ENCODE measurements around the gene GHR. TPM values are rescaled to one million over a fixed set of nuclear protein-coding genes. Genes with fewer than 3 reads are reported as not detected.

The GHR gene
- total and polyA plus RNA-seq, 7 donors, result 0.46 to 22.8 (median 9.1) TPM

DNA sequence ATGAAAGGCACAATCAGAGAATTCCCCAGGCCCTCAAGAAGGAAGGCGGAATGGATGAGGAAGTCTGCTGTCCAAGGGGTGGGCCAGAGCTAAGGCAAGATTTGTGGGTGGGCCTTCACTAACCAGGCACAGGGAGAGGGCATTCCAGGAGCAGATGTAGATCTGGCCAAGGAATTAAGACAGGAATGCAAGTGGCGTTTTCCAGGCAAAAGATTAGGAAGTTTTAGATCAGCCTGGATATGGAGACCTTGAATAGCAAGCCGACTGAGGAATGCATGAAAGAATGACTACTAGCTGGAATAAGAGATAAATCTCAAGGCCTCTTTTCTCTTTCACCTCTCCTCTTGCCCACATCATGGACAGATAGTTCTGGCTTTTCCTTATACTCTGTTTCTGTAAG lies 68.5 kb downstream of the GHR start:
- no peak for DNase-seq
- H3K9me3 ChIP-seq, result no peaks in the 10 kb centered on the region
- TF ChIP-seq, protein P1, sequence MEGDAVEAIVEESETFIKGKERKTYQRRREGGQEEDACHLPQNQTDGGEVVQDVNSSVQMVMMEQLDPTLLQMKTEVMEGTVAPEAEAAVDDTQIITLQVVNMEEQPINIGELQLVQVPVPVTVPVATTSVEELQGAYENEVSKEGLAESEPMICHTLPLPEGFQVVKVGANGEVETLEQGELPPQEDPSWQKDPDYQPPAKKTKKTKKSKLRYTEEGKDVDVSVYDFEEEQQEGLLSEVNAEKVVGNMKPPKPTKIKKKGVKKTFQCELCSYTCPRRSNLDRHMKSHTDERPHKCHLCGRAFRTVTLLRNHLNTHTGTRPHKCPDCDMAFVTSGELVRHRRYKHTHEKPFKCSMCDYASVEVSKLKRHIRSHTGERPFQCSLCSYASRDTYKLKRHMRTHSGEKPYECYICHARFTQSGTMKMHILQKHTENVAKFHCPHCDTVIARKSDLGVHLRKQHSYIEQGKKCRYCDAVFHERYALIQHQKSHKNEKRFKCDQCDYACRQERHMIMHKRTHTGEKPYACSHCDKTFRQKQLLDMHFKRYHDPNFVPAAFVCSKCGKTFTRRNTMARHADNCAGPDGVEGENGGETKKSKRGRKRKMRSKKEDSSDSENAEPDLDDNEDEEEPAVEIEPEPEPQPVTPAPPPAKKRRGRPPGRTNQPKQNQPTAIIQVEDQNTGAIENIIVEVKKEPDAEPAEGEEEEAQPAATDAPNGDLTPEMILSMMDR (IDR thresholded peaks at IDR 0.05), result no peak
- no peak for TF ChIP-seq POLR2AphosphoS5 (IDR thresholded peaks at IDR 0.05)
- no peak for TF ChIP-seq POLR2A (IDR thresholded peaks at IDR 0.05)
- no peak for TF ChIP-seq EP300 (IDR thresholded peaks at IDR 0.05)
- no peaks in the 10 kb centered on the region for H3K36me3 ChIP-seq
- no peak overlapping the region for H3K4me3 ChIP-seq
- peaks cover 0 to 57% (median 50%) of the 10 kb centered on the region in 4 donors for H3K4me1 ChIP-seq
- WGBS, 2 donors, result 78 to 85% methylated on average over 3 of the region's 3 CpGs
- peak overlapping the region; percentile 21 to 56 (median 51) for H3K27ac ChIP-seq
- intact Hi-C loops (cut with DNase I), result loop anchor here (10.0 kb wide), 2 partner anchors 67 to 823 kb away; partner anchors contain the start of genes GHR and HMGCS1
- H3K27me3 ChIP-seq, result no peaks in the 10 kb centered on the region

DNA sequence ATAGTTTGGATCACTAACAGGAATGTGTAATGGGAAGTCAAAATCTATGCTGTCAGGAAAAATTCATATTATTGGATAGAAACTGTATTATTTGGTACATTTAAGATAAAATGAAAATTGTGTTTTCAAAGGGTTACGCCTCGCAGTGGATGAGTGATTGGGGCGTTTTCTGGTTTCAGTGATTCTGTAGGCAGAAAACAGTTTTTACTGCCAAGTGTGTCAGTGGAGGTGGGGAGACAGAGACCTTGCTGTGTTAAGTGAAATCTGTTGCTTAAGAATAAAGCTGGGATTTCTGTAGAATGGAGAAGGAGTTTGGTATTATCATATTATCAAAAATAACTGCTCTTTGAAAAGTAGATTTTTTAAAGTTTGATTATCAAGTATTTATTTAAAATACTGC lies 69.7 kb downstream of the GHR start:
- DNase-seq, result no peak
- Histone ChIP-seq H3K4me1 (peaks cover 0 to 59% (median 51%) of the 10 kb centered on the region in 4 donors), H3K27me3 (no peaks in the 10 kb centered on the region), H3K27ac (no peak overlapping the region), H3K36me3 (no peaks in the 10 kb centered on the region), H3K9me3 (no peaks in the 10 kb centered on the region), H3K4me3 (no peak overlapping the region)
- intact Hi-C loops (cut with DNase I), result loop anchor here (10.0 kb wide), 2 partner anchors 68 to 822 kb away; partner anchors contain the start of genes GHR and HMGCS1
- TF ChIP-seq, protein P1 (IDR thresholded peaks at IDR 0.05), result no peak
- TF ChIP-seq EP300 (IDR thresholded peaks at IDR 0.05) (no peak), POLR2A (IDR thresholded peaks at IDR 0.05) (no peak), POLR2AphosphoS5 (IDR thresholded peaks at IDR 0.05) (no peak)
- 90 to 91% methylated on average over 3 of the region's 3 CpGs for WGBS, 2 donors

DNA sequence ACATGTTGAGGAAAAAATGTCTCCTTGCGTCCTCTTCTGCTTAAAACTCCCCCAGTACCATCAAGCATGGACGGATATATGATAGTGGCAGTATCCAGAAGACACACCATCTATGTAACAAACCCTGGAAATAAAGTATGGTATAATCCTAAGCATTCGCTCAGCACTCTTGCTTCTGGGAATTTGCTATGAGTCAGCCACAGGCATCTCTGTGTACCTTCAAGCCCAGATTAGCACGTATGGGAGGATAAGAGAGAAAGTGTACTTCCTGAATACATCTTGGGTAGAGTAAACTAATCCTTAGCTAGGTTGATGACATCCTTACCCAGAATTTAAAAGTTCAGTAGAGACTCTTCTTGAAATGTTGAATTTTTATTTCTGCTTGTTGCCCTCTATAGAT lies 71.2 kb downstream of the GHR start:
- Histone ChIP-seq H3K27ac (no peak overlapping the region), H3K4me1 (peaks cover 0 to 67% (median 51%) of the 10 kb centered on the region in 4 donors), H3K27me3 (no peaks in the 10 kb centered on the region), H3K9me3 (no peaks in the 10 kb centered on the region), H3K4me3 (no peak overlapping the region), H3K36me3 (no peaks in the 10 kb centered on the region)
- intact Hi-C loops (cut with DNase I), result loop anchor here (10.0 kb wide), 2 partner anchors 70 to 820 kb away; partner anchors contain the start of genes GHR and HMGCS1
- WGBS, 2 donors, result 87 to 91% methylated on average over 4 of the region's 4 CpGs
- no peak for DNase-seq
- TF ChIP-seq POLR2A (IDR thresholded peaks at IDR 0.05) (no peak), EP300 (IDR thresholded peaks at IDR 0.05) (no peak), POLR2AphosphoS5 (IDR thresholded peaks at IDR 0.05) (no peak)
- TF ChIP-seq, protein P1 (IDR thresholded peaks at IDR 0.05), result no peak

DNA sequence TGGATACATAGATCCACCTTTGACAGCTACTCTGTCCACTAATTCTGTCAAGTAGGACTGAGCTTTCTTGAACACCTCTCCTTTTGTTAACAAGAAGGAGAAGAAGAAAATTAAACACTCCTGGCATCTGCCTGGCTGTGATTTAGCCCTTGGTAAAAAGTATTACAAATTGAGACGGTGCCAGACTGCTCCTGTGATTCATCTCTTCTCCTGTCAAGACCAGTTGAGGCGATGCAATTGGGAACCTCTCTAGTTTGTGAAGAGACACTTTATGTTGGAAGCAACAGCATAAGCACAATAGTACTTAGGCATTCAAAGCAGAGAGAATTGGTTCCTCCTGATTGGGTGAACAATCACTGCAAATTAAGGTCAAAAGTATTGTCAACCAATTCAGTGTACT lies 72.7 kb downstream of the GHR start:
- Histone ChIP-seq H3K4me1 (peaks cover 0 to 72% (median 49%) of the 10 kb centered on the region in 4 donors), H3K4me3 (no peak overlapping the region), H3K36me3 (no peaks in the 10 kb centered on the region), H3K27me3 (no peaks in the 10 kb centered on the region), H3K27ac (peak overlapping the region in 3 of 4 donors; percentile 11 to 22 (median 19)), H3K9me3 (no peaks in the 10 kb centered on the region)
- TF ChIP-seq POLR2AphosphoS5 (IDR thresholded peaks at IDR 0.05) (peak in 2 of 4 donors; percentile 75 to 76), EP300 (IDR thresholded peaks at IDR 0.05) (no peak), POLR2A (IDR thresholded peaks at IDR 0.05) (no peak)
- TF ChIP-seq, protein P1 (IDR thresholded peaks at IDR 0.05), result no peak
- intact Hi-C loops (cut with DNase I), result loop anchor here (10.0 kb wide), 2 partner anchors 71 to 819 kb away; partner anchors contain the start of genes GHR and HMGCS1
- WGBS, 2 donors, result 82 to 87% methylated on average over 2 of the region's 2 CpGs
- DNase-seq, result no peak
